Measurements from ENCODE around the gene MAPK8IP3.
A peak's percentile ranks its signal among the peaks of the same experiment; 100 is the strongest.

DNA sequence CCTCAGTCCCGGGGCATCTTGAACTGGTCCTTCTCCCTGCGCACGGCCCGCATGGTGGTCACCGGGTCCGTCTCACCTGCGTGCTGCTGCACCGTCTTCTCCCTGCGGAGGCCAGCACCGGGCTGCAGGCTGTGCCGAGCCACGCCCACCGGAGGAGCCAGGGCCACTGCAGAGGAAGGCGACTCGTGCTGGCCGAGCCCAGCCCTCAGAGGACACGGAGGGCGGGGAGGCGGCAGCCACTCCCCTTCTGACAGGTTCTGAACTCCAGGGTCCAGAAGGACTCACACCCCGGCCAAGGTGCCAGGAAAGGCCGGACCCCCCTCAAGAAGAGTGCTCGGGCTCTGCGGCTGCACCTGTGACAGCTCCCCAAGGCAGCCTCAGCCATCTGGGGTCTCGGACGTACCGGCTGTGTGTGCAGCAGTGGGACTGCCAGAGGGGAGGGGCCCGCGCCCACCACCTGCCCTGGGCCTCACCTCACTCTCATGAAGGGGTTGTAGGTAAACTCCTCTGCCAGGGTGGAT lies 103.3 kb downstream of the MAPK8IP3 start:
- TF ChIP-seq, protein P1, sequence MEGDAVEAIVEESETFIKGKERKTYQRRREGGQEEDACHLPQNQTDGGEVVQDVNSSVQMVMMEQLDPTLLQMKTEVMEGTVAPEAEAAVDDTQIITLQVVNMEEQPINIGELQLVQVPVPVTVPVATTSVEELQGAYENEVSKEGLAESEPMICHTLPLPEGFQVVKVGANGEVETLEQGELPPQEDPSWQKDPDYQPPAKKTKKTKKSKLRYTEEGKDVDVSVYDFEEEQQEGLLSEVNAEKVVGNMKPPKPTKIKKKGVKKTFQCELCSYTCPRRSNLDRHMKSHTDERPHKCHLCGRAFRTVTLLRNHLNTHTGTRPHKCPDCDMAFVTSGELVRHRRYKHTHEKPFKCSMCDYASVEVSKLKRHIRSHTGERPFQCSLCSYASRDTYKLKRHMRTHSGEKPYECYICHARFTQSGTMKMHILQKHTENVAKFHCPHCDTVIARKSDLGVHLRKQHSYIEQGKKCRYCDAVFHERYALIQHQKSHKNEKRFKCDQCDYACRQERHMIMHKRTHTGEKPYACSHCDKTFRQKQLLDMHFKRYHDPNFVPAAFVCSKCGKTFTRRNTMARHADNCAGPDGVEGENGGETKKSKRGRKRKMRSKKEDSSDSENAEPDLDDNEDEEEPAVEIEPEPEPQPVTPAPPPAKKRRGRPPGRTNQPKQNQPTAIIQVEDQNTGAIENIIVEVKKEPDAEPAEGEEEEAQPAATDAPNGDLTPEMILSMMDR (IDR thresholded peaks at IDR 0.05): peak; percentile 33
- TF ChIP-seq ZFX (IDR thresholded peaks at IDR 0.05; ENCODE audit: borderline replicate concordance): no peak

All from 22Rv1 (cell line).